Measurements from ENCODE around the gene PAM.

- TF ChIP-seq CTCF (conservative IDR thresholded peaks at IDR 0.05; ENCODE audit: low read depth, low read length) (no peak), EZH2 (IDR thresholded peaks at IDR 0.05; ENCODE audit: low read length, unreplicated experiment) (no peak)
Observed at GRCh38 chr5:102777099-102777498, 22.0 kb downstream of the PAM start.

All from PC-3 (cell line).